ENCODE data around the gene AGBL4. TPM values are rescaled to one million over a fixed set of nuclear protein-coding genes. Genes with fewer than 3 reads are reported as not detected.

AGBL4 gene
- total and polyA plus RNA-seq, 2 of the 4 experiments (the other 2 are of a cell fraction): not detected

GRCh38 chr1:48718705-48719104 lies 1305.0 kb downstream of the AGBL4 start:
- no peak overlapping the region for H3K27ac ChIP-seq (ENCODE audit: insufficient read depth, low read length)
- no peak overlapping the region for H4K8ac ChIP-seq (ENCODE audit: low read depth in 2 of 2, low read length in 2 of 2)
- intact Hi-C loops (cut with micrococcal nuclease) (no loop called here), in situ Hi-C loops (cut with MboI; ENCODE audit: low sequenced_read_pairs) (no loop called here), dilution Hi-C loops (cut with HindIII; ENCODE audit: low sequenced_read_pairs, unreplicated experiment) (no loop called here)
- no peaks in the 10 kb centered on the region for H3K36me3 ChIP-seq (ENCODE audit: control insufficient read depth, insufficient read depth, low read length)
- 58% methylated on average over 2 of the region's 4 CpGs; no CpG with 5 or more reads in 1 of the 2 experiments for WGBS, 2 experiments (ENCODE audit: extremely low coverage in 2 of 2, insufficient read length in 1 of 2)
- no peak overlapping the region for H2BK15ac ChIP-seq (ENCODE audit: low read depth, low read length)
- no peak for DNase-seq
- no peak overlapping the region for H3K9ac ChIP-seq (ENCODE audit: low read depth, low read length)
- ATAC-seq (ENCODE audit: low read depth): no peak
- no peak overlapping the region for H3K23ac ChIP-seq (ENCODE audit: low read depth, low read length)
- H3K79me1 ChIP-seq (ENCODE audit: low read depth in 1 of 2, low read length in 2 of 2): no peaks in the 10 kb centered on the region
- no peaks in the 10 kb centered on the region for H3K27me3 ChIP-seq (ENCODE audit: control insufficient read depth, insufficient read depth, low read length)
- TF ChIP-seq USF2 (IDR thresholded peaks at IDR 0.05; ENCODE audit: low read depth, low read length) (no peak), RFX5 (IDR thresholded peaks at IDR 0.05; ENCODE audit: low read depth, low read length) (no peak), NFE2L2 (IDR thresholded peaks at IDR 0.05; ENCODE audit: low read depth, low read length) (no peak), ELK1 (IDR thresholded peaks at IDR 0.05; ENCODE audit: borderline replicate concordance, low read depth, low read length) (no peak), MAZ (IDR thresholded peaks at IDR 0.05; ENCODE audit: borderline replicate concordance, low read depth, low read length) (no peak), MAFK (IDR thresholded peaks at IDR 0.05; ENCODE audit: low read depth, low read length) (no peak), CEBPB (IDR thresholded peaks at IDR 0.05; ENCODE audit: low read depth, low read length) (no peak), POLR2A (IDR thresholded peaks at IDR 0.05; ENCODE audit: low read depth, low read length) (no peak), RAD21 (IDR thresholded peaks at IDR 0.05; ENCODE audit: low read length) (no peak), BHLHE40 (IDR thresholded peaks at IDR 0.05; ENCODE audit: low read depth, low read length) (no peak), SMC3 (IDR thresholded peaks at IDR 0.05; ENCODE audit: low read depth, low read length) (no peak), MXI1 (IDR thresholded peaks at IDR 0.05; ENCODE audit: borderline replicate concordance, low read depth, low read length) (no peak), FOS (IDR thresholded peaks at IDR 0.05; ENCODE audit: low read depth, low read length) (no peak), RCOR1 (IDR thresholded peaks at IDR 0.05; ENCODE audit: insufficient replicate concordance, low read length) (no peak), CHD1 (IDR thresholded peaks at IDR 0.05; ENCODE audit: low read depth, low read length) (no peak)
- TF ChIP-seq, protein P1, sequence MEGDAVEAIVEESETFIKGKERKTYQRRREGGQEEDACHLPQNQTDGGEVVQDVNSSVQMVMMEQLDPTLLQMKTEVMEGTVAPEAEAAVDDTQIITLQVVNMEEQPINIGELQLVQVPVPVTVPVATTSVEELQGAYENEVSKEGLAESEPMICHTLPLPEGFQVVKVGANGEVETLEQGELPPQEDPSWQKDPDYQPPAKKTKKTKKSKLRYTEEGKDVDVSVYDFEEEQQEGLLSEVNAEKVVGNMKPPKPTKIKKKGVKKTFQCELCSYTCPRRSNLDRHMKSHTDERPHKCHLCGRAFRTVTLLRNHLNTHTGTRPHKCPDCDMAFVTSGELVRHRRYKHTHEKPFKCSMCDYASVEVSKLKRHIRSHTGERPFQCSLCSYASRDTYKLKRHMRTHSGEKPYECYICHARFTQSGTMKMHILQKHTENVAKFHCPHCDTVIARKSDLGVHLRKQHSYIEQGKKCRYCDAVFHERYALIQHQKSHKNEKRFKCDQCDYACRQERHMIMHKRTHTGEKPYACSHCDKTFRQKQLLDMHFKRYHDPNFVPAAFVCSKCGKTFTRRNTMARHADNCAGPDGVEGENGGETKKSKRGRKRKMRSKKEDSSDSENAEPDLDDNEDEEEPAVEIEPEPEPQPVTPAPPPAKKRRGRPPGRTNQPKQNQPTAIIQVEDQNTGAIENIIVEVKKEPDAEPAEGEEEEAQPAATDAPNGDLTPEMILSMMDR (conservative IDR thresholded peaks at IDR 0.05; ENCODE audit: low read depth, low read length): no peak
- BruUV-seq (replicated peaks): no TSS peak
- CTCF ChIA-PET: no interaction called here
- H2BK120ac ChIP-seq (ENCODE audit: low read depth, low read length): no peak overlapping the region
- no peak overlapping the region for H3K14ac ChIP-seq (replicated peaks; ENCODE audit: low read depth, low read length)
- no peak overlapping the region for H2BK5ac ChIP-seq (ENCODE audit: low read depth, low read length, poor library complexity, severe bottlenecking)
- no peak overlapping the region for H4K5ac ChIP-seq (ENCODE audit: low read depth, low read length)
- H3K4me3 ChIP-seq (ENCODE audit: insufficient read depth, low read depth, low read length): no peak overlapping the region
- no peaks in the 10 kb centered on the region for H4K20me1 ChIP-seq (ENCODE audit: insufficient read depth, low read length)
- H3K4me1 ChIP-seq (ENCODE audit: control insufficient read depth, insufficient read depth, low read length): no peaks in the 10 kb centered on the region
- POLR2A ChIA-PET (ENCODE audit: unreplicated experiment): no interaction called here
- no peak overlapping the region for H3K4me2 ChIP-seq (ENCODE audit: low read depth, low read length)
- no peak overlapping the region for H3K18ac ChIP-seq (ENCODE audit: low read depth, low read length)
- no peaks in the 10 kb centered on the region for H3K9me1 ChIP-seq (ENCODE audit: insufficient read depth, low read length)
- H3K9me3 ChIP-seq (ENCODE audit: control insufficient read depth, insufficient read depth, low read length): no peaks in the 10 kb centered on the region
- no peak overlapping the region for H2AFZ ChIP-seq (replicated peaks; ENCODE audit: low read length, poor library complexity)
- no peak overlapping the region for H2AK9ac ChIP-seq (replicated peaks; ENCODE audit: low read depth, low read length, poor library complexity)
- H2AK5ac ChIP-seq (ENCODE audit: low read depth, low read length): no peak overlapping the region
- no peak overlapping the region for H3K56ac ChIP-seq (ENCODE audit: extremely low read depth, insufficient read depth, low read length)
- H2BK20ac ChIP-seq (ENCODE audit: low read depth, low read length): no peak overlapping the region
- H3K4ac ChIP-seq (ENCODE audit: low read depth, low read length): no peak overlapping the region
- H4K91ac ChIP-seq (ENCODE audit: insufficient read depth, low read depth, low read length): no peak overlapping the region
